GM10248 (cell line): ENCODE data around the gene DNM1L.

ENCODE experiments used
- CTCF ChIA-PET: fragments of 300-600 bp; sonication (Branson Sonifier 250); formaldehyde crosslinking; extraction: SDS; loops from one replicate; lab custom pipeline; 2021; ENCODE audit warnings: antibody characterized with exemption; lab: Yijun Ruan, JAX
- POLR2A ChIA-PET: fragments of 350-650 bp; sonication (Branson Sonifier 250); formaldehyde crosslinking; extraction: SDS; loops from one replicate; lab custom pipeline; 2020; ENCODE audit warnings: antibody characterized with exemption; lab: Yijun Ruan, JAX
- DNase-seq: peaks from one replicate; pipeline ENCODE4 v3.0.0; 2012; ENCODE audit errors: extremely low spot score
- TF ChIP-seq, protein P1 (sequence below): IDR thresholded peaks from 2 replicates; pipeline ENCODE4 v1.5.1; 2012; ENCODE audit warnings: mild to moderate bottlenecking, low read depth; ENCODE audit errors: extremely low read depth, missing control alignments, control extremely low read depth

Gene DNM1L

DNA sequence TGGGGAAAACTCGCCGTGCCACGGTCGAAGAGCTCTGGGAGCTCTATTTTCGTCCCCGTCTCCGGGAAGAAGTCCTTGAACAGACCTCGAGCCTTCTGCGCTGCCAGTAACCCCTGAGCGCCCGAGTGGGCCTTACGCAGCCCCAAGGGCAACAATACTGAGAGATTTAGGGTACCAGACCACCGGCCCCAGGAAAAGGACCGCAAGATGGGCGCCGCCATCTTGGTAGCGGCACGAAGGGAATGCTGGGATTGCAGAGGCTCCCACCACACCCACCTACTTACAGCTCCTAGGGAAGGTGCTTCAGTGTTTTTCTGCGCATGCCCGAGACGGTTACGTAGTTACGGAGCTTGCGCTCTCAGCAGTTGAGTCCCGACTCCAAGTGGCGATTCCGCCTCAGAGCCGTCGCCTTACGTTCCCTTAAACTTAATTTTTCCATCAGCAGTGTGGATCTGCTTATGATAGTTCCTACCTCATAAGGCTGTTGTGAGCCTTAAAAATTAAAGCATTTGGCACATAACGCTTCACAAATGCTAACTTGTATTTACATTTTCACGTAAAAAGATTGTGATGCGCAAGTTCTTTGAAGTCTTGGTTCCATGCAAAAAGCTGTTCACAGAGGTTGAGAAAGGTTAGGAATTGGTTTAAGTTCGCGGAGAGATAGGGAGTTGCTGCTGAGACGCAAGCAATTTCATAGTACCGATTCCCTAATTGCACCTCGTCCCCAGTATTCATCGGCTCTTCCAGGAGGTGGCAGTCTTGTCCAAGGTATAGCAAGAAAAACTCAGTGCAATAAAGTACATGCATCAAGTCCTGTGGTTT is 76.8 kb downstream of the DNM1L start, which contains the start of gene YARS2:
Gene YARS2 (minus strand): TSS at position 244 of the 822 bp plus-strand sequence. CDS start 23 bp downstream, at position 221.
- ChIA-PET POLR2A (interaction anchor here (0.6 to 1.2 kb wide), 5 partner anchors 77 to 1266 kb away, joined by 3 to 9 read pairs (median 3); partner anchors contain the start of gene ALG10), CTCF (interaction anchor here (0.7 to 4.4 kb wide), 87 partner anchors 9 to 1484 kb away, joined by 3 to 77 read pairs (median 5); partner anchors contain the start of genes ALG10, DNM1L, ETFBKMT and PKP2)
- TF ChIP-seq, protein P1, sequence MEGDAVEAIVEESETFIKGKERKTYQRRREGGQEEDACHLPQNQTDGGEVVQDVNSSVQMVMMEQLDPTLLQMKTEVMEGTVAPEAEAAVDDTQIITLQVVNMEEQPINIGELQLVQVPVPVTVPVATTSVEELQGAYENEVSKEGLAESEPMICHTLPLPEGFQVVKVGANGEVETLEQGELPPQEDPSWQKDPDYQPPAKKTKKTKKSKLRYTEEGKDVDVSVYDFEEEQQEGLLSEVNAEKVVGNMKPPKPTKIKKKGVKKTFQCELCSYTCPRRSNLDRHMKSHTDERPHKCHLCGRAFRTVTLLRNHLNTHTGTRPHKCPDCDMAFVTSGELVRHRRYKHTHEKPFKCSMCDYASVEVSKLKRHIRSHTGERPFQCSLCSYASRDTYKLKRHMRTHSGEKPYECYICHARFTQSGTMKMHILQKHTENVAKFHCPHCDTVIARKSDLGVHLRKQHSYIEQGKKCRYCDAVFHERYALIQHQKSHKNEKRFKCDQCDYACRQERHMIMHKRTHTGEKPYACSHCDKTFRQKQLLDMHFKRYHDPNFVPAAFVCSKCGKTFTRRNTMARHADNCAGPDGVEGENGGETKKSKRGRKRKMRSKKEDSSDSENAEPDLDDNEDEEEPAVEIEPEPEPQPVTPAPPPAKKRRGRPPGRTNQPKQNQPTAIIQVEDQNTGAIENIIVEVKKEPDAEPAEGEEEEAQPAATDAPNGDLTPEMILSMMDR = peak; percentile 78
- peak; percentile 88 for DNase-seq

GRCh38 chr12:32756476-32757066 is 77.5 kb downstream of the DNM1L start:
- DNase-seq = no peak
- ChIA-PET CTCF (interaction anchor here (0.7 to 4.4 kb wide), 52 partner anchors 8 to 1351 kb away, joined by 3 to 77 read pairs (median 6); partner anchors contain the start of genes ALG10 and ETFBKMT), POLR2A (interaction anchor here (0.9 kb wide), 1 partner anchor 1266 kb away, joined by 9 read pairs; the partner anchor contains the start of gene ALG10)

DNA sequence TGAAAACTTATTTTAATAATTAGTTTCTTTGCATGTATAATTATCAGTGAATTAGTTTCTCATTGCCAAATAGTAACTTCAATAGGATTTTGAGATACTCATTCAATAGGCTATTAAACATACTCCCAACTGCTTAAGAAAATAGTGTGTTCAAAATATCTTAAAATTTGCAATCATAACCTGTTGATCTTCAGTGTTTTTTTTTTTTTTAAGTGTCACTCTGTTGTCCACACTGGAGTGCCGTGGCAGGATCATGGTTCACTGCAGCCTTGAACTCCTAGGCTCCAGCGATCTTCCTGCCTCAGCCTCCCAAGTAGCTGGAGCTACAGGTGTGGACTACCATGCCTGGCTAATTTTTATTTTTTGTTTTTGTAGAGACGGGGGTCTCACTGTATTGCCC is 78.1 kb downstream of the DNM1L start:
- ChIA-PET CTCF (interaction anchor here (0.8 to 4.4 kb wide), 12 partner anchors 10 to 1265 kb away, joined by 3 to 41 read pairs (median 6); partner anchors contain the start of gene ALG10), POLR2A (no interaction called here)

More at GRCh38 chr12:32756476-32757066, 77.5 kb downstream of the DNM1L start:
- TF ChIP-seq, protein P1 = no peak

DNA sequence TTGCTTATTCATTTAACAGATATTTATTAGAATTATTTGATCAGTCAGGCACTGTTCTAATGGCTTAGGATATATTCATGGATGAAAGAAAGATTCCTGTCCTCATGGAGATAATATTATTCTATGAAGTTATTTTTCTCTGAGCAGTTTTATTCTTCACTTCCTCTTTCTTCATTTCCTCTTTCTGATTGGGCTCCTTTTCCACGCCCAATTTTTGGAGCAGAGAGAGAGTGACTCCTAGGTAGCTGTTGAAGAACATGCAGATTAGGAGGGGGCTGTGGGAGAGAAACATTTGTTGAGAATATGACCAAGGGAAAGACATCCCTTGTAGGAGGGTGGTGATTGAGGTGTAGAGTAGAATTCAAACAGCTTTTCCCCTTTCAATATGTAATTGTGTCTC is 82.6 kb downstream of the DNM1L start:
- no peak for DNase-seq
- CTCF ChIA-PET = interaction anchor here (1.2 to 1.6 kb wide), 3 partner anchors 121 to 1260 kb away, joined by 3 to 4 read pairs (median 3); partner anchors contain the start of gene ALG10
- TF ChIP-seq, protein P1 = no peak
- POLR2A ChIA-PET = no interaction called here

More for the DNA sequence above, 78.1 kb downstream of the DNM1L start:
- no peak for DNase-seq
- TF ChIP-seq, protein P1 = no peak

GRCh38 chr12:32765906-32766305 is 86.8 kb downstream of the DNM1L start:
- ChIA-PET CTCF (interaction anchor here (2.6 kb wide), 1 partner anchor 10 kb away, joined by 23 read pairs; the partner anchor contains the start of gene YARS2), POLR2A (no interaction called here)

More at GRCh38 chr12:32765906-32766305, 86.8 kb downstream of the DNM1L start:
- TF ChIP-seq, protein P1 = no peak
- no peak for DNase-seq
